Measurements from ENCODE around the gene POGZ.
A peak's percentile ranks its signal among the peaks of the same experiment; 100 is the strongest.

POGZ gene

GRCh38 chr1:151416231-151416630 is 43.1 kb downstream of the POGZ start:
- peaks cover 15% of the 10 kb centered on the region; the same call in 1 of the 2 replicates for H3K36me3 ChIP-seq (ENCODE audit: insufficient read depth, low read length)
- H3K27ac ChIP-seq (ENCODE audit: low read depth, low read length), result no peak overlapping the region
- no peak overlapping the region for H2AFZ ChIP-seq (ENCODE audit: low read length, unreplicated experiment)
- H3K27me3 ChIP-seq (ENCODE audit: insufficient read depth, low read length), result no peaks in the 10 kb centered on the region
- H3K4me1 ChIP-seq (ENCODE audit: control insufficient read depth, insufficient read depth, low read length, unreplicated experiment), result no peaks in the 10 kb centered on the region
- no peaks in the 10 kb centered on the region for H3K79me2 ChIP-seq (ENCODE audit: control insufficient read depth, insufficient read depth, low read length, unreplicated experiment)
- H3K4me3 ChIP-seq (ENCODE audit: low read depth, low read length), result no peak overlapping the region

GRCh38 chr1:151411884-151412283 is 47.4 kb downstream of the POGZ start:
- Histone ChIP-seq H3K36me3 (ENCODE audit: insufficient read depth, low read length) (peaks cover 32% of the 10 kb centered on the region), H3K27me3 (ENCODE audit: insufficient read depth, low read length) (no peaks in the 10 kb centered on the region), H3K79me2 (ENCODE audit: control insufficient read depth, insufficient read depth, low read length, unreplicated experiment) (no peaks in the 10 kb centered on the region), H3K27ac (ENCODE audit: low read depth, low read length) (no peak overlapping the region), H3K4me3 (ENCODE audit: low read depth, low read length) (no peak overlapping the region), H2AFZ (ENCODE audit: low read length, unreplicated experiment) (no peak overlapping the region), H3K4me1 (ENCODE audit: control insufficient read depth, insufficient read depth, low read length, unreplicated experiment) (no peaks in the 10 kb centered on the region)

GRCh38 chr1:151408891-151409290 is 50.4 kb downstream of the POGZ start:
- Histone ChIP-seq H3K4me3 (ENCODE audit: low read depth, low read length) (no peak overlapping the region), H3K27me3 (ENCODE audit: insufficient read depth, low read length) (no peaks in the 10 kb centered on the region), H3K4me1 (ENCODE audit: control insufficient read depth, insufficient read depth, low read length, unreplicated experiment) (no peaks in the 10 kb centered on the region), H2AFZ (ENCODE audit: low read length, unreplicated experiment) (no peak overlapping the region), H3K27ac (ENCODE audit: low read depth, low read length) (no peak overlapping the region), H3K36me3 (ENCODE audit: insufficient read depth, low read length) (peaks cover 36% of the 10 kb centered on the region), H3K79me2 (ENCODE audit: control insufficient read depth, insufficient read depth, low read length, unreplicated experiment) (no peaks in the 10 kb centered on the region)

- Histone ChIP-seq H2AFZ (ENCODE audit: low read length, unreplicated experiment) (no peak overlapping the region), H3K4me3 (ENCODE audit: low read depth, low read length) (no peak overlapping the region), H3K36me3 (ENCODE audit: insufficient read depth, low read length) (peaks cover 39% of the 10 kb centered on the region), H3K79me2 (ENCODE audit: control insufficient read depth, insufficient read depth, low read length, unreplicated experiment) (no peaks in the 10 kb centered on the region), H3K4me1 (ENCODE audit: control insufficient read depth, insufficient read depth, low read length, unreplicated experiment) (no peaks in the 10 kb centered on the region), H3K27me3 (ENCODE audit: insufficient read depth, low read length) (no peaks in the 10 kb centered on the region), H3K27ac (ENCODE audit: low read depth, low read length) (no peak overlapping the region)
Measured at GRCh38 chr1:151407304-151407703, 52.0 kb downstream of the POGZ start.

GRCh38 chr1:151406176-151406575 is 53.1 kb downstream of the POGZ start:
- peaks cover 9% of the 10 kb centered on the region for H3K4me1 ChIP-seq (ENCODE audit: control insufficient read depth, insufficient read depth, low read length, unreplicated experiment)
- H3K79me2 ChIP-seq (ENCODE audit: control insufficient read depth, insufficient read depth, low read length, unreplicated experiment), result peaks cover 5% of the 10 kb centered on the region
- no peaks in the 10 kb centered on the region for H3K27me3 ChIP-seq (ENCODE audit: insufficient read depth, low read length)
- H3K27ac ChIP-seq (ENCODE audit: low read depth, low read length), result no peak overlapping the region
- peaks cover 36% of the 10 kb centered on the region for H3K36me3 ChIP-seq (ENCODE audit: insufficient read depth, low read length)
- no peak overlapping the region for H3K4me3 ChIP-seq (ENCODE audit: low read depth, low read length)
- no peak overlapping the region for H2AFZ ChIP-seq (ENCODE audit: low read length, unreplicated experiment)

- no peak overlapping the region for H3K27ac ChIP-seq (ENCODE audit: low read depth, low read length)
- no peak overlapping the region for H3K4me3 ChIP-seq (ENCODE audit: low read depth, low read length)
- peaks cover 13% of the 10 kb centered on the region for H3K79me2 ChIP-seq (ENCODE audit: control insufficient read depth, insufficient read depth, low read length, unreplicated experiment)
- H2AFZ ChIP-seq (ENCODE audit: low read length, unreplicated experiment), result no peak overlapping the region
- no peaks in the 10 kb centered on the region for H3K27me3 ChIP-seq (ENCODE audit: insufficient read depth, low read length)
- H3K36me3 ChIP-seq (ENCODE audit: insufficient read depth, low read length), result peaks cover 36% of the 10 kb centered on the region
- peaks cover 17% of the 10 kb centered on the region for H3K4me1 ChIP-seq (ENCODE audit: control insufficient read depth, insufficient read depth, low read length, unreplicated experiment)
Measured at GRCh38 chr1:151405187-151405951, 53.9 kb downstream of the POGZ start.

- Histone ChIP-seq H3K36me3 (ENCODE audit: insufficient read depth, low read length) (peaks cover 32% of the 10 kb centered on the region), H3K27ac (ENCODE audit: low read depth, low read length) (no peak overlapping the region)
Measured at GRCh38 chr1:151403612-151404011, 55.7 kb downstream of the POGZ start.

GRCh38 chr1:151402764-151403163 is 56.5 kb downstream of the POGZ start:
- Histone ChIP-seq H3K36me3 (ENCODE audit: insufficient read depth, low read length) (peaks cover 32% of the 10 kb centered on the region), H3K79me2 (ENCODE audit: control insufficient read depth, insufficient read depth, low read length, unreplicated experiment) (peaks cover 25% of the 10 kb centered on the region), H3K27me3 (ENCODE audit: insufficient read depth, low read length) (no peaks in the 10 kb centered on the region), H3K4me1 (ENCODE audit: control insufficient read depth, insufficient read depth, low read length, unreplicated experiment) (peaks cover 23% of the 10 kb centered on the region), H3K27ac (ENCODE audit: low read depth, low read length) (no peak overlapping the region), H3K4me3 (ENCODE audit: low read depth, low read length) (no peak overlapping the region), H2AFZ (ENCODE audit: low read length, unreplicated experiment) (no peak overlapping the region)

More at GRCh38 chr1:151403612-151404011, 55.7 kb downstream of the POGZ start:
- Histone ChIP-seq H3K4me3 (ENCODE audit: low read depth, low read length) (no peak overlapping the region), H3K27me3 (ENCODE audit: insufficient read depth, low read length) (no peaks in the 10 kb centered on the region), H3K79me2 (ENCODE audit: control insufficient read depth, insufficient read depth, low read length, unreplicated experiment) (peaks cover 25% of the 10 kb centered on the region), H2AFZ (ENCODE audit: low read length, unreplicated experiment) (no peak overlapping the region), H3K4me1 (ENCODE audit: control insufficient read depth, insufficient read depth, low read length, unreplicated experiment) (peaks cover 21% of the 10 kb centered on the region)

GRCh38 chr1:151401860-151402259 is 57.4 kb downstream of the POGZ start:
- Histone ChIP-seq H3K4me1 (ENCODE audit: control insufficient read depth, insufficient read depth, low read length, unreplicated experiment) (peaks cover 23% of the 10 kb centered on the region), H3K27ac (ENCODE audit: low read depth, low read length) (no peak overlapping the region), H3K36me3 (ENCODE audit: insufficient read depth, low read length) (peaks cover 25% of the 10 kb centered on the region), H3K4me3 (ENCODE audit: low read depth, low read length) (no peak overlapping the region; the same call in 1 of the 2 replicates), H3K27me3 (ENCODE audit: insufficient read depth, low read length) (no peaks in the 10 kb centered on the region), H3K79me2 (ENCODE audit: control insufficient read depth, insufficient read depth, low read length, unreplicated experiment) (peaks cover 25% of the 10 kb centered on the region), H2AFZ (ENCODE audit: low read length, unreplicated experiment) (no peak overlapping the region)

GRCh38 chr1:151401125-151401788 is 58.0 kb downstream of the POGZ start:
- Histone ChIP-seq H3K79me2 (ENCODE audit: control insufficient read depth, insufficient read depth, low read length, unreplicated experiment) (peaks cover 25% of the 10 kb centered on the region), H3K36me3 (ENCODE audit: insufficient read depth, low read length) (peaks cover 22% of the 10 kb centered on the region), H3K4me1 (ENCODE audit: control insufficient read depth, insufficient read depth, low read length, unreplicated experiment) (peaks cover 23% of the 10 kb centered on the region)

More at GRCh38 chr1:151401125-151401788, 58.0 kb downstream of the POGZ start:
- H3K4me3 ChIP-seq (ENCODE audit: low read depth, low read length), result peak overlapping the region; percentile 94
- H2AFZ ChIP-seq (ENCODE audit: low read length, unreplicated experiment), result no peak overlapping the region
- no peaks in the 10 kb centered on the region for H3K27me3 ChIP-seq (ENCODE audit: insufficient read depth, low read length)
- 0 out of 2 replicates have a peak overlapping the region, but pooled peaks have one; percentile 1 for H3K27ac ChIP-seq (ENCODE audit: low read depth, low read length)

Data from ACC112 (cell line).